ENCODE measurements around the gene NBPF8.
"Not testable (repeated sequence)": the region's sequence is repeated elsewhere in the genome, so short reads cannot be mapped to it uniquely, and the experiment has no call there.

DNA sequence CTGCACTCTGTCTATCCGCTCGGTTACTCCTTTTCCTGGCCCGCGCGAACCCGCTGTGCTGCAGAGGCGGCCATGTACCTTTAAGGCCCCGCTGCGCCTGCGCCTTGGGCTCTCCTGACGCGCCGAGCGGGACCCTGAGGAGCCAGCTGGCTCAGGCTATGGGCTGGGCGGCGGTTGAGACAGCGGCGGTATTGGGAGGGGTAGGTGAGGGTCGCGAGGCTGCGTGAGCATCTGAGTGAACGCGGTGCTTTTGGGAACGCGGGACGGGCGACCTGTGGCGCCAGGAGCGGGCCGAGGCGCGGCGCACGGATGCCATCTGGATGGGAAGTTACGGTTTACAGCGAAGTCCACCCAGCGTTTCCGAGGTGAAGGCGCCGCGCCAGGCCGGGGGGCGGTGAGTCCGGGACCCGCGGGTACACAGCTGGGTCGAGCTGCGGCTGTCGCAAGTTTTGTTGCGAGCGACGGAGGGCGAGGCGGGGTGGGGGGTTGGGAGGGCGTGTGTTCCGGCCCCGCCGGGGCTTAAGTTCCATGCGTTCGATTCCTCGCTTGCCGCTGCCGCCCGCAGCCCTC is at the start of gene NBPF8:
- TF ChIP-seq GATA2, GATA3 (IDR thresholded peaks at IDR 0.05; ENCODE audit: low read depth, low read length): not testable (repeated sequence)

Measured in SH-SY5Y (cell line).